ENCODE data around the gene KRTAP1-1.
"Not testable (repeated sequence)": the region's sequence is repeated elsewhere in the genome, so short reads cannot be mapped to it uniquely, and the experiment has no call there.

KRTAP1-1 gene

DNA sequence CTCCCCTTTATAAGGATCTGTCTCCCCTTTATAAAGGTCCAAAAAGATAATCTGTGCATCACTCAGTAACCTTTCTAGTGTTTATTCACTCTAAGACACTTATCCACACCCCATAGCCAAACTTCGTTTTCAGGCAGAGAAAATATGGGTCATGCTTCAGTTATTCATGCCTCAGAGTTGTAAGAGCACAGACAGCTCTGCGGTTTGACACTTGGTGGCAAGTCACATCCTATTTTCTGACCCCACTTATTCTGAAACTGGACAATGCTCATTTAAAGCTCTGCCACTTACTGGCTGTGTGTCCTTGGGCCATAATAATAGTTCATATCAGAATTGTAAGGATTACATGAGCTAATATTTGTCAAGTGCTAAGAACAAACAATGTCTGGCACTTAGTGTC, 7.9 kb upstream of the KRTAP1-1 start:
- Histone ChIP-seq H3K4me3 (no peak overlapping the region), H3K27ac (no peak overlapping the region)
- TF ChIP-seq, protein P1, sequence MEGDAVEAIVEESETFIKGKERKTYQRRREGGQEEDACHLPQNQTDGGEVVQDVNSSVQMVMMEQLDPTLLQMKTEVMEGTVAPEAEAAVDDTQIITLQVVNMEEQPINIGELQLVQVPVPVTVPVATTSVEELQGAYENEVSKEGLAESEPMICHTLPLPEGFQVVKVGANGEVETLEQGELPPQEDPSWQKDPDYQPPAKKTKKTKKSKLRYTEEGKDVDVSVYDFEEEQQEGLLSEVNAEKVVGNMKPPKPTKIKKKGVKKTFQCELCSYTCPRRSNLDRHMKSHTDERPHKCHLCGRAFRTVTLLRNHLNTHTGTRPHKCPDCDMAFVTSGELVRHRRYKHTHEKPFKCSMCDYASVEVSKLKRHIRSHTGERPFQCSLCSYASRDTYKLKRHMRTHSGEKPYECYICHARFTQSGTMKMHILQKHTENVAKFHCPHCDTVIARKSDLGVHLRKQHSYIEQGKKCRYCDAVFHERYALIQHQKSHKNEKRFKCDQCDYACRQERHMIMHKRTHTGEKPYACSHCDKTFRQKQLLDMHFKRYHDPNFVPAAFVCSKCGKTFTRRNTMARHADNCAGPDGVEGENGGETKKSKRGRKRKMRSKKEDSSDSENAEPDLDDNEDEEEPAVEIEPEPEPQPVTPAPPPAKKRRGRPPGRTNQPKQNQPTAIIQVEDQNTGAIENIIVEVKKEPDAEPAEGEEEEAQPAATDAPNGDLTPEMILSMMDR (IDR thresholded peaks at IDR 0.05) = no peak
- DNase-seq (ENCODE audit: low spot score) = no peak

DNA sequence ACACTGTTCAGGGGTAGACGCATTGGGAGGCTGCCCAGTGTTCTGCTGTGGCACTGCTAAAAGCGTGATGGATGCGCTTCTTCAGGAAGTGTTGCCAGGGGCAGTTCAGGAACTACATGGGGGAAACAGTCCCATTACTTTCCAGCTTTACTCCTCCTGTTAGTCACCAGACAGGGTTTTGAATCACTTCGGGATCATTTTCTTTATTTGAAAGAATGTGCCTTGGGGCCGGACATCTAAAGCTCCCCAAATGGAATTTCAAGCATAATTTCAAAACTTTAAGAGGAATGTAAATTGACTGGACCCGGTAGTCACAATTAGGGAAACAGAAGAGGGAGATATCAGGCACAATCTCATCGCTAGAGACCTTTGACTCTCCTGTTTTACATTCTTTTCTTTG, 7.2 kb upstream of the KRTAP1-1 start:
- Histone ChIP-seq H3K4me3 (no peak overlapping the region), H3K27ac (no peak overlapping the region)
- TF ChIP-seq, protein P1 (IDR thresholded peaks at IDR 0.05) = no peak
- DNase-seq (ENCODE audit: low spot score) = no peak

DNA sequence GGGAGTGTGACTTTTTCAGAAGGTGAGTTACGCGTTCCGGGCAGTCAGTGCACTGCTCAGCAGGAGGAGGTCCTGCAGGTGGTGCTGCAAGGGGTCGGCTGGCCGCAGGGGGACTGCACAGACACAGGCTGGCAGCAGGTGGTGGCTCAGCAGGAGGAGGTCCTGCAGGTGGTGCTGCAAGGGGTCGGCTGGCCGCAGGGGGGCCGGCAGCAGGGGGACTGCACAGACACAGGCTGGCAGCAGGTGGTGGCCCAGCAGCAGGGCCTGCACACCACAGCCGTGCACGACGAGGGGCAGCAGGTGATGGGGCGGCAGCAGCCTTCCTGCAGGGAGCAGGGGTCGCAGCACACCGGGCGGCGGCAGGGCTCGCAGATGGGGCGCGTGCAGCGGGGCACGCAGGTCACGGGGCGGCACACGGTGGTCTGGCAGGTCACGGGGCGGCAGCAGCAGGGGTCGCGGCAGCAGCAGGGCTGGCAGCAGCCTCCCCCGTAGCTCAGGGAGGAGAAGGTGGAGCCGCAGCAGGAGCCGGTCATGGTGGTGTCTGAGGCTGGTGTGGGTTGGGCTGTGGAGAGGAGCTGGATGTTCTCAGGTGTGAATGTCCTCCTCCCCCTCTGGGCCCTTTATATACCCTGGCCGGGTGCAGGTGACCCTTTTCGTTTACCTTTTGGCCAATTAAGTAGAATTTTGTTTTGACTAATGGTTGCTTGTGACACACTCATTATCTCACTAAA, 5.7 kb upstream of the KRTAP1-1 start, which contains the start of gene KRTAP2-1:
Gene KRTAP2-1, minus strand, starts transcription at position 582 of the 731 bp plus-strand sequence. Its CDS starts 49 bp downstream, at position 533.
- DNase-seq (ENCODE audit: low spot score); H3K4me3 ChIP-seq; H3K27ac ChIP-seq: not testable (repeated sequence)

DNA sequence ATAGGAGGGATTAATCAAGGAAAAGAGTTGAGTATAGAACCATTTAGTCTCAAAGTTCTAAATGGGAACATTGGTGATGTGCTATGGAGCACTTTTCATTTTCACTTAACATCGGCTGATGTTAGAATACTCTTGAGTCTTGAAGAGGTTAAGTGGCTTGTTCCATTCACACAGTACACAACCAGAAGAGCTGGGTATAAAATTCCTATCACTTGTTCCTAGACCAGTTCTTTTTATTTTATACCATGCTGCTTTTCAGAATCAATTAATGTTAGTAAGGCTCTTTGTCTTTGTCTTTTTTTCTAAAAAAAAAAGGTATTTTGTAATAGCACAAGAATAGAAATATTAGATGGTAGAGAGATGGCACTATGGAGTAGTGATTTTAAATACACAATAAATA, 1.7 kb upstream of the KRTAP1-1 start:
- H3K27ac ChIP-seq = no peak overlapping the region
- H3K4me3 ChIP-seq = no peak overlapping the region
- DNase-seq (ENCODE audit: low spot score) = no peak
- TF ChIP-seq, protein P1 (IDR thresholded peaks at IDR 0.05) = no peak

DNA sequence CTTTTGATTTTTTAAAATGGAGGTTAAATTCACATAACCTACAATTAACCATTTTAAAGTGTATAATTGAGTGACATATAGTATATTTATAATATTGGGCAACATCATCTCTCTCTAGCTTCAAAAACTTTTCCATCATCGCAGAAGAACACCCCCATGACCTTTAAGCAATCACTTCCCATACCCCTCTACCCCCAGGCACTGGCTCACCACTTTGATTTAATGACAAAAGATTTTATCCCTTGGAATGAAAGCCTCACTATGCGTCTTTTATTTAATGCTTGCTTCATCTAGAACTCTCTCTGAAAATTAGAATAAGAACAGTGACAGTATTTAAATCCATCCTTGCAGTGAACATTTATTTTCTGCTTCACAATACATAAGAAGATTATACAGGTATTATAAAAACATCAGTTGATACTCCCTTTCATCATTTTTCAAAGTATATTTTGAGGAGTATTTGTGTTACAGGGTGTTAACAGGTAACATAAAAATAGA, 3.3 kb downstream of the KRTAP1-1 start:
- no peak for DNase-seq (ENCODE audit: low spot score)
- TF ChIP-seq, protein P1 (IDR thresholded peaks at IDR 0.05) = no peak
- Histone ChIP-seq H3K4me3 (no peak overlapping the region), H3K27ac (no peak overlapping the region)

DNA sequence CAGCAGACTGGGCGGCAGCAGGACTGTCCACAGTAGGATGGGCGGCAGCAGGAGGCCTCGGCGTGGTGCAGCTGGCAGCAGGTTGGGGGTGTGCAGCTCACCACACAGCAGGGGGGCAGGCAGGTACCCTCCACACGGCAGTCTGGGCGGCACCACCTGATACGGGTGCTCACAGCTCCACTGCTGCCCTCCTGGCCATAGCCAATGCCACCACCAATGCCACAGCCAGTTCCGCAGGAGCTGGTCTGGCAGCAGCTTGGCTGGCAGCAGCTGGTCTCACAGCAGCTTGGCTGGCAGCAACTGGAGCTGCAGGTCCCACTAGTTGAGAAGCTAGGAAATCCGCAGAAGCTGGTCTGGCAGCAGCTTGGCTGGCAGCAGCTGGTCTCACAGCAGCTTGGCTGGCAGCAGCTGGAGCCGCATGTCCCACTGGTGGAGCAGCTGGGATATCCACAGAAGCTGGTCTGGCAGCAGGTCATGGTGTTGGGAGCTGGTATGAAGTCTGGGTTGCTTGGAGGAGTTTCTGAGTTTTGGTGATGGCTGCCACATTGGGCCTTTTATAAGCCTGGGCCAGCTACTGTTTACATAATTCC, 6.8 kb downstream of the KRTAP1-1 start, which contains the start of gene KRTAP1-3:
Gene KRTAP1-3, minus strand, starts transcription at position 529 of the 590 bp plus-strand sequence. Its CDS starts 53 bp downstream, at position 476.
- H3K4me3 ChIP-seq; DNase-seq (ENCODE audit: low spot score); H3K27ac ChIP-seq: not testable (repeated sequence)

DNA sequence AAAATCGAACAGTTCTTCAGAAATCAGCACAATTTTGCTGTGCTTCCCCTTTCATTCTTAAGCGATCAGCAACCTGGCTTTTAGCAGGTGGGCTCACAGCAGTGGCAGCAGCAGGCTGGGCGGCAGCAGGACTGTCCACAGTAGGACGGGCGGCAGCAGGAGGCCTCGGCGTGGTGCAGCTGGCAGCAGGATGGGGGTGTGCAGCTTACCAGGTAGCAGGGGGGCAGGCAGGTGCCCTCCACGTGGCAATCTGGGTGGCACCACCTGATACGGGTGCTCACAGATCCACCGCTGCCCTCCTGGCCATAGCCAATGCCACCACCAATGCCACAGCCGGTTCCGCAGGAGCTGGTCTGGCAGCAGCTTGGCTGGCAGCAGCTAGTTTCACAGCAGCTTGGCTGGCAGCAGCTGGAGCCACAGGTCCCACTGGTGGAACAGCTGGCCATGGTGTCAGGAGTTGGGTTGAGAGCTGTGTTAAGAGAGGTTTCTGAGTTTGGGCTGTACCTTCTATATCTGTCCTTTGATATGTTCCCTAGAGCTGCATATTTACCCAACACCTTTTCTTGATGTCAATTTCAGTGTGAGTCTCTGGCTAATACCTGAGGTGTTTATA, 11.5 kb downstream of the KRTAP1-1 start, which contains the start of gene KRTAP1-4:
Gene KRTAP1-4, minus strand, starts transcription at position 563 of the 613 bp plus-strand sequence. Its CDS starts 117 bp downstream, at position 446.
- no peak within 1 kb of the TSS for H3K27ac ChIP-seq
- TF ChIP-seq, protein P1 (IDR thresholded peaks at IDR 0.05) = no peak
- DNase-seq (ENCODE audit: low spot score) = no peak
- H3K4me3 ChIP-seq = no peak within 1 kb of the TSS
